Cardiac muscle cell (in vitro differentiated cells and primary cell): ENCODE measurements around the gene PSMF1. TPM values are rescaled to one million over a fixed set of nuclear protein-coding genes. Genes with fewer than 3 reads are reported as not detected.
"Not testable (repeated sequence)": the region's sequence is repeated elsewhere in the genome, so short reads cannot be mapped to it uniquely, and the experiment has no call there.

ENCODE experiments used
- DNase-seq, 2 donors: peaks; one replicate each; pipeline versions ENCODE4 v3.0.0 to v3.0.0-alpha.2; 2010 to 2017; ENCODE audit warnings: low read depth in 1 of 2, low spot score in 1 of 2
- H3K27ac ChIP-seq: fragments of 200-600 bp; sonication (generic); 2 replicates; pipeline ENCODE4 v1.5.1; 2016
- H3K27me3 ChIP-seq: fragments of 200-600 bp; sonication (generic); 2 replicates; pipeline ENCODE4 v1.6.0; 2016; ENCODE audit warnings: control low read depth
- H3K36me3 ChIP-seq: fragments of 200-600 bp; sonication (generic); 2 replicates; pipeline ENCODE4 v1.5.1; 2016; ENCODE audit warnings: control low read depth
- H3K4me1 ChIP-seq: fragments of 200-600 bp; sonication (generic); 2 replicates; pipeline ENCODE4 v1.8.1; 2017; ENCODE audit warnings: low read depth, mild to moderate bottlenecking, mixed run types
- H3K4me3 ChIP-seq: fragments of 200-600 bp; sonication (generic); 2 replicates; pipeline ENCODE4 v1.5.1; 2016; ENCODE audit warnings: mild to moderate bottlenecking
- H3K9me3 ChIP-seq: fragments of 200-600 bp; sonication (generic); 2 replicates; pipeline ENCODE4 v1.5.1; 2017; ENCODE audit warnings: low read depth, mild to moderate bottlenecking, control low read depth
- CTCF ChIP-seq: IDR thresholded peaks from 2 replicates; pipeline ENCODE4 v1.5.1; 2012; ENCODE audit warnings: low read depth, mild to moderate bottlenecking, low read length
- polyA plus RNA-seq: library from polyadenylated mRNA; unstranded; fragments of >200 nt; fragmentation: Nextera tagmentation; extraction: Ambion mirVana; gene quantifications from 2 replicates; pipeline ENCODE4 v1.2.1, GENCODE V29; 2016
- total RNA-seq: library from RNA; depleted of rRNA; stranded (reverse); fragments of >200 nt; gene quantifications from 2 replicates; pipeline ENCODE4 v1.2.3, GENCODE V29; 2016

Gene PSMF1
- total and polyA plus RNA-seq, 2 experiments from 2014 or later: 131 to 202 TPM

GRCh38 chr20:1210501-1210900 is 92.1 kb downstream of the PSMF1 start:
- no peaks in the 10 kb centered on the region for H3K36me3 ChIP-seq
- H3K4me3 ChIP-seq: no peak overlapping the region
- TF ChIP-seq CTCF: no peak
- no peaks in the 10 kb centered on the region for H3K9me3 ChIP-seq
- no peak for DNase-seq
- H3K4me1 ChIP-seq: peaks cover 4% of the 10 kb centered on the region
- H3K27me3 ChIP-seq: no peaks in the 10 kb centered on the region
- no peak overlapping the region for H3K27ac ChIP-seq

GRCh38 chr20:1212023-1212422 is 93.6 kb downstream of the PSMF1 start:
- H3K36me3 ChIP-seq: no peaks in the 10 kb centered on the region
- no peak for TF ChIP-seq CTCF
- H3K27ac ChIP-seq: no peak overlapping the region
- no peaks in the 10 kb centered on the region for H3K9me3 ChIP-seq
- H3K4me3 ChIP-seq: no peak overlapping the region
- no peak for DNase-seq
- peaks cover 4% of the 10 kb centered on the region for H3K4me1 ChIP-seq
- no peaks in the 10 kb centered on the region for H3K27me3 ChIP-seq

GRCh38 chr20:1212607-1213396 is 94.4 kb downstream of the PSMF1 start:
- peak; percentile 80 to 86 for DNase-seq
- Histone ChIP-seq H3K9me3 (no peaks in the 10 kb centered on the region), H3K4me3 (no peak overlapping the region), H3K4me1 (peaks cover 4% of the 10 kb centered on the region), H3K27me3 (no peaks in the 10 kb centered on the region), H3K27ac (no peak overlapping the region), H3K36me3 (no peaks in the 10 kb centered on the region)
- peak; percentile 82 for TF ChIP-seq CTCF

- Histone ChIP-seq H3K9me3 (no peaks in the 10 kb centered on the region), H3K27ac (no peak overlapping the region), H3K4me1 (peaks cover 4% of the 10 kb centered on the region), H3K27me3 (no peaks in the 10 kb centered on the region), H3K4me3 (no peak overlapping the region), H3K36me3 (no peaks in the 10 kb centered on the region)
- TF ChIP-seq CTCF: no peak
- no peak for DNase-seq
Measured at GRCh38 chr20:1214838-1215261, 96.4 kb downstream of the PSMF1 start.

GRCh38 chr20:1215386-1216170 is 97.2 kb downstream of the PSMF1 start:
- no peak for DNase-seq
- Histone ChIP-seq H3K27me3 (no peaks in the 10 kb centered on the region), H3K4me1 (peaks cover 4% of the 10 kb centered on the region), H3K27ac (no peak overlapping the region), H3K4me3 (no peak overlapping the region), H3K36me3 (no peaks in the 10 kb centered on the region), H3K9me3 (no peaks in the 10 kb centered on the region)
- TF ChIP-seq CTCF: no peak

GRCh38 chr20:1216527-1217427 is 98.4 kb downstream of the PSMF1 start:
- H3K4me3 ChIP-seq, H3K36me3 ChIP-seq, H3K4me1 ChIP-seq, H3K27me3 ChIP-seq, H3K9me3 ChIP-seq, DNase-seq, H3K27ac ChIP-seq: not testable (repeated sequence)
